ENCODE data around the gene FAM181A.

DNA sequence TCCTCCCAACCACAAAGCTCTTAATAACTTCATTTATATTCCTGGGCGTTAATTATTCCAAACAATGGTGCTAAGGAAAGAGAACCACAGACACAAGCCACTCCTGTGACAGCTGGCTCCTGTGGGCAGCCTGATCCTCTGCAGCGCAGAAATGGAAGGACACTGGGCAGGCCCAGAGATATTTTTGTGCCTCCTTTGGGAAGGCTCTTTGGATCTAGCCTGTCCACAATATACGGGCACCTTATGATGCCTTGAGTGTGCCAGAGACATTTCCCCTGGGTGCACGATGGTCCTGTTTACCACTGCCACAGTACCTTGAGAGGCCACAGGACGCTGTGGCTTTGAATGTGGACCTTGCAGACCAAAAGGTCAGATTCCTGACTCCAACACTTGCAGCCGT is 47.2 kb downstream of the FAM181A start:
- TF ChIP-seq, protein P1, sequence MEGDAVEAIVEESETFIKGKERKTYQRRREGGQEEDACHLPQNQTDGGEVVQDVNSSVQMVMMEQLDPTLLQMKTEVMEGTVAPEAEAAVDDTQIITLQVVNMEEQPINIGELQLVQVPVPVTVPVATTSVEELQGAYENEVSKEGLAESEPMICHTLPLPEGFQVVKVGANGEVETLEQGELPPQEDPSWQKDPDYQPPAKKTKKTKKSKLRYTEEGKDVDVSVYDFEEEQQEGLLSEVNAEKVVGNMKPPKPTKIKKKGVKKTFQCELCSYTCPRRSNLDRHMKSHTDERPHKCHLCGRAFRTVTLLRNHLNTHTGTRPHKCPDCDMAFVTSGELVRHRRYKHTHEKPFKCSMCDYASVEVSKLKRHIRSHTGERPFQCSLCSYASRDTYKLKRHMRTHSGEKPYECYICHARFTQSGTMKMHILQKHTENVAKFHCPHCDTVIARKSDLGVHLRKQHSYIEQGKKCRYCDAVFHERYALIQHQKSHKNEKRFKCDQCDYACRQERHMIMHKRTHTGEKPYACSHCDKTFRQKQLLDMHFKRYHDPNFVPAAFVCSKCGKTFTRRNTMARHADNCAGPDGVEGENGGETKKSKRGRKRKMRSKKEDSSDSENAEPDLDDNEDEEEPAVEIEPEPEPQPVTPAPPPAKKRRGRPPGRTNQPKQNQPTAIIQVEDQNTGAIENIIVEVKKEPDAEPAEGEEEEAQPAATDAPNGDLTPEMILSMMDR (IDR thresholded peaks at IDR 0.05) = no peak
- no peak for TF ChIP-seq EP300 (IDR thresholded peaks at IDR 0.05)
